Cerebellar cortex (tissue), 1 donor: ENCODE measurements around the gene ARHGAP42.

ENCODE experiments used
- DNase-seq: peaks from one replicate; pipeline ENCODE4 v3.0.0-alpha.2; 2015; ENCODE audit warnings: low spot score

The ARHGAP42 gene

DNA sequence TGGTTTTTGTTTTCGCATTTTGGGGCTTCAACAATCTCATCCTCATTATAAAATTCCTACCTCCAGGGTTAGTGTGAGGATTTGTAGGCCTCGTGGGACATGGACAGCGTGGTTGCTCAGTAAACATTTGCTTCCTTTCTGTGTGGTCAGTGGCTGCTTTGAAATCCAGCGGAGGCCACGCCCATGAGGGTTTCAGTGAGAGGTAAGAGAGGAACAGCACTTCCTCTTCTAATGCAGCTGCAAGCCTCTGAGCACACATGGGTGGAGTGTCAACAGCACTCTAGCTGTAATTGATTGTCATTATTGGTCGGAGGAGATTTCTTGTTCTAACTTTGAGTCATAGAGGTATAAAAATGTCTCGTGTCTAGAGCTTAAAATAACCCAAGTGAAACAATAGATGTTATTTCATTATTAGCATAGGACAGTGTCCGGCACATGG, 6.0 kb upstream of the ARHGAP42 start:
- no peak for DNase-seq

DNA sequence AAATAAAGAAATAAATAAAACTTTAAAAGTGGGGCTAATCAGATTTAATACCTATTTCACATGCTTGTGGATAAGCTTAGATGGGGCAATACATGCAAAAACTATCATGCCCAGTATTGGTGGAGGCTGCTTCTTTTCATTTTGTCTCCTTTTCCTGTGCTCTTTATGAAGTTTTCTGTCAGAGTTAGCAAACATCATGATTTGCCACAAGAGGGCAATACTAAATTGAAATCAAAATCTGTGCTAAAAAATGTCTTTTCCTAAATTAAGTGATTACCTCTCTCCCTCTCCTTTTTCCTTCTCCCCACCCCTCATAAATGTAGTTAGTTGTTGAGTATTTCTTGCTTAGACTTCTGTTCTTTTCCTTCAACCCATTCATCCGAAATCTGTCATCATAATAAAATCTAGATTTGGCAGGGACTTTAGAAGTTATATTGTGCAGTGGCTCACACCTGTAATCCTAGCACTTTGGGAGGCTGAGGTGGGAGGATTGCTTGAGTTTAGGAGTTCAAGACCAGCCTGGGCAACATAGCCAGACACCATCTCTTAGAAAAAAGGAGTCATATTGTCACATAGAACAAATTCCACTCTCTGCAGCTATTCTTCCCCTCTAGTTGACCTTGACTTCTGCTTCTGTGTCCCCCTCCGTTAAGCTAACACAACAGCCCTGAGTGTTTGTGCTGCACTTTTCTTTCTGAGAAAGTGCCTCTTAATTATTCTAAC, 4.7 kb upstream of the ARHGAP42 start:
- peak; percentile 22 for DNase-seq

DNA sequence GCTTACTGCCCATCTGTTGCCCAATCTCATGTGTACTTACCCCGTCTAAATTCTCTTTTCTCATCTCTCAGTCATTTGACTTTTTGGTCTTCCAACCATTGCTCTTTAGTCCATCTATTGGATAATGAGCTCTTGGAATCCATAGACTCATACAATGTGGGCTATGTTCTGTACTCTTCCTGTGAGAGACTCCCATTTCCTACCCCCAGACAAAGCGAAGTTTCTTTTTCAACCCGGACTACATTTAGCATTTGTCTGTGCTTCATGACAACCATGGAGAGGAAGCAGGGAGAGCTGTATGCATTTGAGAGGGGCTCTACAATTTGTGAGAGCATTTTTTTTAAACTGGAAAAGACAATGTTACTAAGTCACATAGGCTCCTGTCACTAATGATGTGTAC, 4.0 kb upstream of the ARHGAP42 start:
- DNase-seq: no peak

DNA sequence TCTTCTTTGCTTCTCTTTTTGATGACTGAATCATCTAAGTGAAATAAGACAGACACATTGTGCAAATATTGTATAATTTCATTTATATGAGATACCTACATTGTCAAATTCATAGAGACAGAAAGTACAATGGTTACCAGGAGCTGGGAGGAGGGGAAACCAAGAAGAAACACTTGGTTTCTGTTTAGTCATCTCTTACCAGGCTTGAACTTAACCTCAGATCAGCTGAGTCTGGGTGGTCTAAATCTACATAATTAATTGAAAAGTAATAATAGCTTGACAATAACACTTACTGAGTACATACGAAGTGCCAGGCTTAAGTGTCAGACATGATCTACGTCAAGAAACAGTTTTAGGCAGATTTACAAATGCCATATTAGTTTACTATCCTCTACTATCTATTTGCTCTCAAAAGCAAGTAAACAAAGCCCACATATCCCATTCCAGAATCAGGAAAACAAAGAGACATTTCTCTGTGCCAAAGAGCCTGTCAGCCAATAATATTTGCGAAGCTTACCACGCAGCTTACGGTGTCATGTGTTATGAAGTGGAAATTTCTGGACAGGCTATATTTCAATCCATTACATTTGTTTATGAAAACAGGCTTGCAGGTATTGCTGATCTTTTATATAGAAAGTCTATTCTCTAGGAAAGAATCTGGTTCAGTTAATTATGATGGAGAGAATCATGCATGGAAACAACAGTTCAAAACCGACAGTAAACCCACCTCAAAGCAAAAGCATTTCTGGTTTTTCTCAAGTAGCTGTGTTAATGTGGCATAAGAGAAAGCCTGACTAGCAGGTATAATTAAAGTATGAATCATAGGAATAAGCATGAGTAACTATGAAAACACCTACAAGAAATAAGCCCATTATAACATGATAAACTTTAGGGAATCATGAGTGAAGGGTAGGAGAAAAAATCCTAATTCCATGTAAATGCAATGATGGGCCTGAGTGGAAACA, 2.7 kb upstream of the ARHGAP42 start:
- DNase-seq: no peak

DNA sequence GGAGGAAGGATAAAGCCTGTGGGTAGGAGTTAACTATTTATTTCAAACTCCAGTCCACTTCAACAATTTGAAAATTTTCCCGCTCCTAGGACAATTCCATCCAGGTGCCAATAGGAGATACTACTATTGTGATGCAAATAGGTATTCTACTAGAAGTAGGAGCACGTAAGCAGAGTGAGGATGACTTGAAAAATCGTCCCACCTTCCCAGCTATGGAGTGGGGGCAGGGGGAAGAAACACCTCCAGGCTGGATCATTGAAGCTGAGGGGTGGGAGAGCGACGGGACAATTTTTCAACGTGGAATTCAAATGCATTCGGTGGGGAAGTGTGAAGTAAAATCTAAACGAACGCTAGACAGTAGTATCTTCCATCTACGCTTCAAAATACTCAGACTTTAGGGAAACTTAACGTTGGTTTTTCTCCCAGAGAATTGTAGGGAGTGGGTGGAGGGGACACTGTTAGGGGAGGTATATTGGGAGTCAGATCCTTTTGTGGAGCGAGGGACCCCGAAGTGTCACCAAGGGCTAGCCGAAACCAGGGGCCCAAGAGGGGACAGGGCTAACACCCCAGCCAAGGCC, 523 bp upstream of the ARHGAP42 start:
- DNase-seq: no peak

DNA sequence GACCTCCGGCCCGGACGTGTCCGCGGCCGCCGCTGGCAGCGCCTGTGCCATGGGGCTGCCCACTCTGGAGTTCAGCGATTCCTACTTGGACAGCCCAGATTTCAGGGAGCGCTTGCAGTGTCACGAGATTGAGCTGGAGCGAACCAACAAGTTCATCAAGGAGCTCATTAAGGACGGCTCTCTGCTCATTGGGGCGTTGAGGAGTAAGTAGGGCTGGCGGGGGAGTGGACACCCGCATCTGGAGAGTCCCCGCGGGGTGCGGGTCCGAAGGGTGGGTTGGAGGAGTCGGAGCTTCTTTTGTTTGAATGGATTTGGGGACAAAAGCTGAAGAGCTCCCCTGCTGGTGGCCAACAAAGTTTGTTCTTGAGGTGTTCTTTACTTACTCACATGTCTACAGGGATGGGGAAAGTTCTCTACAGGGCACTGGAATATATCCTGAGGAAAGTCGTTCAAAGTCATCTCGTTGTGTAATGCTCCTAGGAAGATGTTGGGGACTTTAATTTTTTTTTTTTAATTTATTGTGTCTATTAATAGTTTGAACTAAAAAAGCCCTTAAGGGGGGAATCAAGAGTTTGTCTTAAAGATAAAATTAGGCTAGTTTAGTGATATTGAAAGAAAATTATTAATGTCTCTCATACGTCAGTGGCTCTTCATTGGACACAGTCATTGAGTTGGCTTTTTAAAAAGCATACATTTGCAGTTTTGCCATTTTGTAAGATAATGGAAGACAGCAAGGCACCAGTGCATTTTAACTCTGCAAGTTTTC, 725 bp downstream of the ARHGAP42 start:
- DNase-seq: peak; percentile 23

DNA sequence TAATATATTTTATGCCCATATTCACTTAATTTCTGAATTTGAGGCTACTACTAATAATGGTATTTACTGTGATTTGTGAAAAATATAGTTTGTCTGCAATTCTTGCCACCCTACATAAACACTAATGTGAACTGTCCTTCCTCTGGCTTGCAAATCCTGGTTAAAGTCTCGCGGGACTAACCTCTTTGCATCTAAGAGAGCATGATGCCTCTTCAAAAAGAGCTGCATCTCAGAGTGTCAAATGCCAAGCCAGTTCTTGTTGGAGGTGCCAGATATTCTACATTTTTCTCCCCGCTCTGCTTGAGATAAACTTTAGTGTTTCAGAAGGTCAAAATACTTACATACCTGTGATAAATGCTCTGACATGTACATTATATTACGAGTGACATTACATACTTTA, 2.1 kb downstream of the ARHGAP42 start:
- DNase-seq: no peak

DNA sequence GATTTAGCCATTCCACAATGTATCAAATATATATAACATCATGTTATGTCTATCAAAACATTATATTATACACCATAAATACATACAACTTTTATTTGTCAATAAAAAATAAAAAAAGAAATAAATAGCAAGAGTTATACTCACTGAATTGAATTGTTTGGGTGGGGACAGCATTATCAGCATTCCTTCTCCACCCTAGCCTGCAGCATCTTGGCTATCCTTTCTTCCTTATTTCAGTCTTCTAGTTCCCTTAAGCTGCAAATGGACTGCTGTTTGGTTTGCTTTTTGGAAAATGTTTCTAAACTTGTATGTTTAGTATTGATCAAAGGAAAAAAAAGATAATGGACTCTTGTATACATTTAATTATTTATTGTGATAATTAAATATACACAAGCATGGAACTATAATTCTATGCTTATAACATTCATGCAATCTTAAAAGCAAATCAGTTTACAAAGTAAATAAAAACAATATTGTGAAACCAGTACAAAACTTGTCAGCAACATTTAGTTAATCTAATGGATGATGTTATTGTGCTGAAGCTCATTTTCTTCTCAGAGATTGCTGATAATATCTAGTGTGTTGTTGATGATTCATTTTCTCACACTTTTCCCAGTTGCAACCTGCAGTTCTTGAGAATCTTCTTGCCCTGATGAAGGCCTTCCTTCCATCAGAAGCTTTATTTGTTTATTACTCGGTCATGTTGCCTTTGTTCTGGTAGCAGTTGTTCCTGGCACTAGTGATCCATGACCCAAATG, 5.0 kb downstream of the ARHGAP42 start:
- DNase-seq: no peak

DNA sequence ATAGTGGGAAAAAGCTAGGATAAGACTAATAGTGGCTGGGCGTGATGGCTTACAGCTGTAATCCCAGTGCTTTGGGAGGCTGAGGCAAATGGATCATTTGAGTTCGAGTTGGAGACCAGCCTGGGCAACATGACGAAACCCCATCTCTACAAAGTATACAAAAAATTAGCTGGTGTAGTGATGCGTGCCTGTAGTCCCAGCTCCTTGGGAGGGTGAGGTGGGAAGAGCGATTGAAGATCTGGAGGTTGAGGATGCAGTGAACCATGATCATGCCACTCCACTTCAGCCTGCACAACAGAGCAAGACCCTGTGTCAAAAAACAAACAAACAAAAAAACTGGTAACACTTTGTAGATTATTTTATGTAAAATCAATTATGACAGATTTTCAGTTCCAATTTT, 8.8 kb downstream of the ARHGAP42 start:
- DNase-seq: no peak

DNA sequence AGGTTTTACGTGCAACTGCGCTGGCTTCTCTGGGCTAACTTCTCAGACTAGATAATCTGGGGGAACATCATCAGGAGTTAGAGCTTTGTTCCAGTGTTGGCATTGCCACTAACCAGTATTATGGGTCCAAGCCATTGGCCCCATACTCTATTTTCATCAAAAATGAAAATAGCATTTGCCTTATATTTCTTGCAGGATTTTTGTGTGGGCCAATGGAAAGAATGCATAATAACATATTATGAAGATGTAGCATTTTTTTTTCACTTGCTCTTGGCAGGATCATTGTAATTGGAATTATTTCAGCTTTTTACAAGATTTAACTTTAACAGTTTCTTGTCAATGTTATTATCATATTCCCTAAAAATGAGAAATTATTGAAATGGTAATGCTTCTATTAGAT, 16.1 kb downstream of the ARHGAP42 start:
- DNase-seq: no peak

DNA sequence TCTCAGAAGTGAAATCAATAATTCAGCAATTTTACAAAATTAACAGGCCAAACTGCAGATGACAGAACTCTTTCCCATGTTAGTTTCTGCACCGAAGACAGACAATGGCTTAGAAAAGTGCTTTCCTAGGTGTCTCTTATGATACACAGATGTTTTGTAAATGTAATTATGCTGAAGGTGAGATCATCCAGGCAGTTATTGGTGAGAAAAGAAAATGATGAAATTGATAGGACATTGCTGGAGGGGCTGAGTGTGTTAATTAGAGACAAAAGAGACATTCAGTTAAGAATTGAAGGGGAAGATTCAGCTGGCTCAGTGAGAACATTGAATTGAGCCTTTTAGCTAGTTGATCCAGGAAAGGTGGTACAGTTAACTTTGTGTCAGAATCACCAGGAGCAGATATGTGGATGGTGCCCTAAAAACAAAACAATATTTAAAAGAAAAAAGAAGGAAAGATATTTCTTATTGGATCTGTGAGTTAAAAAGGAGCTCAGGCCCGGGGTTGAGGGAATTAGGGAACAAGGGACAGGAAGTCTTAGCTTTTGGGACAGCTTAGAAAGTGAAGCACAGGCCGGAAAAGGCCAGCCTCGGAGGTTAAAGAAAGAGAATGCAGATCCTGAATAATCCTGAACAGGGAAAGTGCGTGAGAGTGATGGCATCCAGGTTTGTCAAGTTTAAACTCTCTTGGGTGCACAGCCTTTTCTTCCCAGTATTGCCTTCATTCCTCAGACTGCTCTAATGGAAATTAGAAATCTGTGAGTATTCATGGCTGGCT, 16.9 kb downstream of the ARHGAP42 start:
- no peak for DNase-seq

DNA sequence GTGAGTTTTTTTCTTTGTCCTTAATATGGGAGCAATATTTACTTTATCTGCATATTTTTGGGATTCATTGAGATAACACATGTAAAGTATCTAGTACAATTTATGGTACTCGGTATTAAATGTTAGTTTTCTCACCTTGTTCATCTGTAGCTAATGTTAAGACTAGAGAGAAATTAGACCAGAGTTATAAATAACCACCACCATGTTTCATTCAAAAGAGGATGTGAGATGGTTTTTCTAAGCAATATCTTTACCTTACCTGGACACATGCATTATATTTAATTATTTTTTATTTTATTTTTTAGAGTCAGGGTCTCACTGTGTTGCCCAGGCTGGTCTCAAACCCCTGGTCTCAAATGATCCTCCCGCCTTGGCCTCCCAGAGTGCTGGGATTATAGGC, 18.4 kb downstream of the ARHGAP42 start:
- no peak for DNase-seq

DNA sequence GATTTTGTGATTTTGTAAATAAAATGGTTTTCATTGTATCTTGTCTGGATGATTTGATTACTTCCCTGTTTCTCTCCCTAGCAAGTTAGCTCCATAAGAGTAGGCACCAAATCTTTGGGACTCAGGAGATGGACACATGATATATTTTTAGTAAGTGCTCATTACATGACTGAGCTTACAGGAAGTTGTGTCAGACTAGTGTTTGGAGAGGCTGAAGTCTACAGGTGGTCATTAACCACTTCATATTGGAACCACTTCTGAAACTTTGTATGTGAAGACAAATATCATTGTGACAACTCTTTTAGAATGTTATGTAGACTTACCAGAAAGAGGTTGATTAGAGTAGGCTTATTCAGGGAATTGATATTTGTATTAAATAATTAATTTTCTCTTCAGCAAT, 19.1 kb downstream of the ARHGAP42 start:
- DNase-seq: no peak

DNA sequence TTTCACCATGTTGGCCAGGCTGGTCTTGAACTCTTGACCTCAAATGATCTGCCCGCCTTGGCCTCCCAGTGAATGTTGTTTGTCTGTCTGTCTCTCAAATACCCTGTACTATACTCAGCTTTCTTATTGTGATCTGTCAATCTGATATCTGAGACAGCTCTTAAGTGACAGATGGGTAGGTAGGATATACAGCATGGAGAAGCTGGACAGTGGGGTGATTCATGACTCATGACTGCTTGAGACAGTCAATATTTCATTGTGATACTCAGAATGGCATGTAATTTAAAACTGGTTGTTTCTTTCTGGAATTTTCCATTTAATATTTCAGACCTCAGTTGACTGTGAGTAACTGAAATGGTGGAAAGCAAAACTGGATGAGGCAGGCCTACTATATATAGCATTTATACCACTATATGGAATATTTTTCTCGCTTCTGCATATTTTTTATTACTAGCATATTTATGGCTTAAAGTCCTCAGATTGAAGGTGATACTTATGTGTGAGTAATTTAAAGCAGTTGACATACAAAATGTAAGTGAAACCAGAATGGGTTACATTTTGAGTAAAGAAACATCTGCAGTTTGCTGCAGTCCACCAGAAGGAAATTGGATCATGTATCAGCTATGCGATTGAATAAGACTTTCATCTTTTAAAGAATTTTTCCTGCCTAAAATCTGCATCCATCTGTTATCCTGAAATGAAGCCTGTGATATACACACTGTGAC, 22.3 kb downstream of the ARHGAP42 start:
- no peak for DNase-seq

DNA sequence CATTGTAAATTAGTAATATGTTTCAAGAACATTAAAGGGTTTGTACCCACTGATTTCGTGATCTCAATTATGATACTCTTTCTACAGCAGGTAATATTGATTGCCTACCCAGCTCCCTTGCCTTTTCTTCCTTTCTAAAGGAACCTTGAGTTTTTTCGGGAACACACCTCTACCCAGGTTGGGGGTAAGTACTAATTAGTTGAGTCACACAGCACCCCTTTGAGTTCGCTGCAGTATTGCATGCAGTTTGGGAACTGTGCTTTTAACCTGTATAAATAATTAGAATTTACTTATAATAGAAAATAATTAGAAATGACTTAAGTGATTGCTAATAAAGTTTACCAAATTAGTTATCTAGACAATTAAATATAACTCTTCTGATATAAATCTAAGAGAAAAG, 24.9 kb downstream of the ARHGAP42 start:
- no peak for DNase-seq

DNA sequence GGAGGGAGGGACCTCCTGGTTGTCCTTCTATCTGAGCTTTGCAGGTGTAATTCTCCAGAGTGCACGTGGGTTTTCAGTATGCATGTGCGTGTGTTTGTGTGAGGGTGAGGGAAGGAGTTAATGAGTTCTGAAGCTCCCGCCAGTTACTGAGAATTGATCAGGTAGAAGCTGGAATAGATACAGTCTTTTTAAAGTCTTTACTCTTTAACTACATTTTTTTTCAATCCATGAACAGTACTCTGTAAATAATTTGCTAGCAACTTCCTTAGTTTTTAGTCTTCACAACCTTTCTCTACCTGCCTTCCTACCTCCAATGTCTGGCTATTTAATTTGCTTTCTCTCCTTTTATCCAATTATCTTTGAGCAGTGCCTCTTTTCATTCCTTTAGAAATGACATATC, 25.5 kb downstream of the ARHGAP42 start:
- no peak for DNase-seq

DNA sequence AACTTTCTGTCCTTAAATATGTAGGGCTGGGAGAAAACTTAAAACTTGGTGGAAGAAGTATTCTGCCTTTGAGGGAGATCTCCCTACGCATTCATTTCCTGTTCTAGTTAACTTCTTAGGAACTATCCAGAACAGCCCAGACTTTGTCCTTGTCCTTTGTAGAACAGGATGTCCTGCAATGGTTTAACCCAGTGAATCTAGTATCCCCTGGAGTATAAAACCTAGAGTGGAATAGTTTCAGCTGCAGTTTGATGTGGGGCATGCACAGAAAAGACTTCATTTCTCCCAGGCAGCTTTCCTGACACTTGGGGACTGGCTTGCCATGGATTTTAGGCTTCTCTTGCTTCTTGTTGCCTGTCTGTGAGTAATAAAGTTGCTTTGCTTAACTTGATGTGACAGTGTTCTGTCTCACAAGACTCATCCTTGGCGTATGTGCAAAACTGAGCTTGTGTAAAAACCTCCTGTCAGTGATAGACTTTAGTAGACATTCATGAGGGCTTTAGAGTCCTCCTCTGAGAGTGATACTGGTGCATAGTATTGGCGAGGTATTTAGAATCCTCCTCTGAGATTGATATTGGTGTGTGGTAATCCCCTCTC, 28.2 kb downstream of the ARHGAP42 start:
- no peak for DNase-seq

DNA sequence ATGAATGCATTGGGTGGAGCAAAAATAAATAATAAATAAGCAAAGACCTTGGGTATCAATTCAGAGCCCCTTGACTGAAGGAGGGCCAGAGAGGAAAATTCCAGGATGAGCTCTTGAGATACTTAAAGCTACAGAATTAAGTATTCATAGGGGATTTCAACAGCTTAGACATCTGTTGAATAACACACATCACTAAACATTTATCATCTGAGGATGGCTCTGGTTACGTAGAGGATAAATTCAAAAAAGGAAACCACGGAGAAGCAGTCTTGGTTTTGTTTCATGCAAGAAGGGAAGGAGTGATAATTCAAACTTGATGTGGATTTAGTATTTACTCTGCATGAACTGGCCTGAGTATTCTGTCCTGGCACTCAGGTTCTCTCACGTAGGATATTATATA, 29.8 kb downstream of the ARHGAP42 start:
- no peak for DNase-seq

DNA sequence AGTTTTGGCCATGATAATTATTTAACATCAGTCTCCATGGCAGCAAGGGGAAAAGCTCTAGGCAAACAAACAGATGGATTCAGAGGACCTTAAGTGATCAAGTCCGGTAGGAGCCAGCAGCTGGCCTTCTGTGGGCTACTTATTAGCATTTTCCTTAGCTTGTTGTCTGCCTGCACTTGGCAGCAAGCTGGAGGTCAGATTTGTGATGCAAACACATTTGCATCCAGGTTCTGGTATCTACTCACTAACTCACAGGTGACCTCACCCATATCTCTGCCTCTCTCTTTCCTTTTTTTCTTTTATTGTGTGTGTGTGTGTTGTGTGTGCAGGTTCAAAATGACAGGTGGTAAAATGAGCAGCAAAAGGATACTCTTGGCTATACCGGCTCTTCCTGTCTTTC, 32.3 kb downstream of the ARHGAP42 start:
- peak; percentile 68 for DNase-seq
